HG02884 (cell line): ENCODE results near the gene COL6A2.
"Not testable (repeated sequence)": the region's sequence is repeated elsewhere in the genome, so short reads cannot be mapped to it uniquely, and the experiment has no call there.

Experiments
- ATAC-seq: cut with Tn5 transposase; IDR thresholded peaks from one replicate; pipeline ENCODE4 v1.9.1; 2021; ENCODE audit warnings: mild to moderate bottlenecking, moderate library complexity; ENCODE audit not compliant: unreplicated experiment

The COL6A2 gene

GRCh38 chr21:46139686-46140085 lies 41.8 kb downstream of the COL6A2 start:
- no peak for ATAC-seq

DNA sequence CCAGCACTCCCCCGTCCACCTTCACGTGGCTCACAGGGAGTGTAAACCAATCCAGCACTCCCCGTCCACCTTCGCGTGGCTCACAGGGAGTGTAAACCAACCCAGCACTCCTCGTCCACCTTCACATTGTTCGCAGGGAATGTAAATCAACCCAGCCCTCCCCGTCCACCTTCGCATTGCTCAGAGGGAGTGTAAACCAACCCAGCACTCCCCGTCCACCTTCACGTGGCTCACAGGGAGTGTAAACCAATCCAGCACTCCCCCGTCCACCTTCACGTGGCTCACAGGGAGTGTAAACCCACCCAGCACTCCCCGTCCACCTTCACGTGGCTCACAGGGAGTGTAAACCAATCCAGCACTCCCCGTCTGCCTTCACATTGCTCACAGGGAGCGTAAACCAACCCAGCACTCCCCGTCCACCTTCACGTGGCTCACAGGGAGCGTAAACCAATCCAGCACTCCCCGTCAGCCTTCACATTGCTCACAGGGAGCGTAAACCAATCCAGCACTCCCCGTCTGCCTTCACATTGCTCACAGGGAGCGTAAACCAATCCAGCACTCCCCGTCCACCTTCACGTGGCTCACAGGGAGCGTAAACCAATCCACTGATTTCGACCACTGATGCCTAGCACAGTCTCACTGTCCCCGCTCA lies 42.6 kb downstream of the COL6A2 start:
- not testable (repeated sequence) for ATAC-seq

GRCh38 chr21:46141767-46142581 lies 44.1 kb downstream of the COL6A2 start:
- no peak for ATAC-seq

- no peak for ATAC-seq
Observed at GRCh38 chr21:46142582-46143473, 44.9 kb downstream of the COL6A2 start.

DNA sequence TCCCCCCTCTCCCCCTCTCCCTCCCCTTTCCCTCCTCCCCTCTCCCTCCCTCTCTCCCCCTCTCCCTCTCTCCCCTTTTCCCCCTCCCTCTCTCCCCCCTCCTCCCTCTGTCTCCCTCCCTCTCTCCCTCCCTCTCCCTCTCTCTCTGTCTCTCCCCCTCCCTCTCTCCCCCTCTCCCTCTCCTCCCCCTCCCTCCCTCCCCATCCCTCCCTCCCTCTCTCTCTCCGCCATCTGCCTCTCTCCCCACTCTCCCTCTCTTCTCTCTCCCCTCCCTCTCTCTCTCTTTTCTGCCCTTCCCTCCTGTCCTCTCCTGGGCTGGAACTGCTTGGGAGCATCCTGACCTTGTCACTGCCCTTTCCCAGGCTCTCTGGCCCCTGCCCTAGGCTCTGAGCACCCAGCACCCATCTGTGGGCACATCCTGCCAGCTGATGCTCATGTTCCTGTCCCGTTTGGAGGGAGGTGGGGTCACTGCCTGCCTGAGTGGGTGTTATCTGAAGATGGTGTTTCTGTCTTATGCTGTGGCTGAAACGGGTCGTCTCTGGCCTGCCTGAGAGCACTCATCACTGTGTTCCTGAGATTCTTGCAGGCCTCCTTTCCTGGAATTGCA lies 46.7 kb downstream of the COL6A2 start:
- no peak for ATAC-seq

GRCh38 chr21:46145159-46145839 lies 47.4 kb downstream of the COL6A2 start:
- no peak for ATAC-seq

DNA sequence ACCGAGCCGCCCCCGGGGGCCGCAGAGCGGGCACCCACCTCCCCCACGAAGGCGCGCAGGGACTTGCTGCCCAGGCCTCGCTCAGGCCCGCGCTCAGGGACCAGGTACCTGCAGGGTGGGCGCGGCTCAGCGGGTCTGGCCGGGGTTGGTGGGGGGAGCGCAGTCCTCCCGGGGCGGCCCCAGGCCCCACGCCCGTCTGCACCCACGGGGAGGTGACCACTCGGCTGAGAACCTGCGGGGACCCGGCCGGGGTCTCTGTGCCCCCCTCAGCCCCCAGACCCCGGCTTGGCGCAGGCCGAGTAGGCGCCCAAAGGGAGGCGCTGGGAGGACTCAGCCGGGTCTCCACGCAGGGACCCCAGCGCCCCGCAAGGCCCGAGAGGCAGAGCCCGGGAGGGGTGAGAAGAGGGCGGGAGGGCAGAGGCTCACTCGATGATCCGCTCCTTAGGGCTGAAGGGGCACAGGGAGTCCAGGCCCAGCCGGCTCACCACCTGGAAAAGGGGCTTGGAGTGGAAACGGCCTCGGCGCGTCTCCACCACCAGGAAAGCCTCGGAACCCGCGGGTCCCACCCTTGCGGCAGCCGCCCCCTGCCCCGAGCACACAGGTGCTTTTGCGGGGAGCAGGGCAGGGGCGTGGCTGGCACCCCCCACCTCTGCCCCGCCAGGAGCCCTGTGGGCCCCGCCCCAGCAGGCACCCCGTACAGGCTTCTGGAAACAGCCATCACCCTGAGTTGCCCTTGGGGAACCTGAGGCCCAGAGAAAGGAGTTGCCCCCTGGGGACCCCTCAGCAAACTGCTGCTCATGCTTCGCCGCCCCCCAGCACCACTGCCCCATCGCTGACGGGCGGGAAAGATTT lies 48.2 kb downstream of the COL6A2 start:
- ATAC-seq = no peak

- no peak for ATAC-seq
Observed at GRCh38 chr21:46146856-46147255, 48.9 kb downstream of the COL6A2 start.

- not testable (repeated sequence) for ATAC-seq
Observed at GRCh38 chr21:46147429-46147828, 49.5 kb downstream of the COL6A2 start.

GRCh38 chr21:46148106-46148505 lies 50.2 kb downstream of the COL6A2 start:
- no peak for ATAC-seq

GRCh38 chr21:46149205-46149901 lies 51.4 kb downstream of the COL6A2 start:
- no peak for ATAC-seq

GRCh38 chr21:46150073-46150472 lies 52.2 kb downstream of the COL6A2 start:
- ATAC-seq = no peak

GRCh38 chr21:46150491-46151121 lies 52.7 kb downstream of the COL6A2 start:
- ATAC-seq = no peak

DNA sequence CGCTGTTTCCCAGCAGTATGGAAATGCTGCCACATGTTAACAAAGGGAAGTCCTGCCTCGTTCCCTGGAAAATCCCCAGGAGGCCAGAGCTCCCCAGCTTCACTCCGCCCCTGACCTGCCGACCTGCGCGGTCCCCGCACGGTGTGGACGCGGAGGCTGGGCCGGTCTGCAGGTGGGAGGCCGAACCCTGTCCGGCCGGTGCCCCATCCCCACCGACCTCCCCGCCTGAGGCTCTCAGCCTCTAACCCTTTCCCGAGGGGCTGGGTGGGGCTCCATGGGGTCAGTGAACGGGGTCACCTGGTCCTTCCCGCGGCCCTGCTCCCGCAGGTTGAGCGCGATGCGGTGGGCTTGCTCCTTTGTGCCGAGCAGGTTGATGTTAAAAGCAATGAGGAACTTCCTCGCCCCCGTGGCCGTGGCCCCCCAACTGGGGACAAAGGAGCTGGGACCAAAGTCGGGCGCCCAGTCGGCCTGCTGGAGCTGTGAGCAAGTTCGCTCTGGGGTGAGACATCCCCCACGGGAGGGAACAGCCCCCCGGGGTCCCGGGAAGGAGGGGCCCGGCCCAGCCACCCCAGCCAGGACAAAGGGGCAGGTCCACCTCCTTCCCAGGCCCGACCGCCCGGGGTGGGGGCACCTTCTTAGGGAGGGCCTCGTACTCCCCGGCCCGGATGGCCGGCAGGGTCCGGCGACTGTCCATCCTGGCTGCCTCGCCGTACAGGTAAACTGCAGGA lies 53.5 kb downstream of the COL6A2 start:
- no peak for ATAC-seq

DNA sequence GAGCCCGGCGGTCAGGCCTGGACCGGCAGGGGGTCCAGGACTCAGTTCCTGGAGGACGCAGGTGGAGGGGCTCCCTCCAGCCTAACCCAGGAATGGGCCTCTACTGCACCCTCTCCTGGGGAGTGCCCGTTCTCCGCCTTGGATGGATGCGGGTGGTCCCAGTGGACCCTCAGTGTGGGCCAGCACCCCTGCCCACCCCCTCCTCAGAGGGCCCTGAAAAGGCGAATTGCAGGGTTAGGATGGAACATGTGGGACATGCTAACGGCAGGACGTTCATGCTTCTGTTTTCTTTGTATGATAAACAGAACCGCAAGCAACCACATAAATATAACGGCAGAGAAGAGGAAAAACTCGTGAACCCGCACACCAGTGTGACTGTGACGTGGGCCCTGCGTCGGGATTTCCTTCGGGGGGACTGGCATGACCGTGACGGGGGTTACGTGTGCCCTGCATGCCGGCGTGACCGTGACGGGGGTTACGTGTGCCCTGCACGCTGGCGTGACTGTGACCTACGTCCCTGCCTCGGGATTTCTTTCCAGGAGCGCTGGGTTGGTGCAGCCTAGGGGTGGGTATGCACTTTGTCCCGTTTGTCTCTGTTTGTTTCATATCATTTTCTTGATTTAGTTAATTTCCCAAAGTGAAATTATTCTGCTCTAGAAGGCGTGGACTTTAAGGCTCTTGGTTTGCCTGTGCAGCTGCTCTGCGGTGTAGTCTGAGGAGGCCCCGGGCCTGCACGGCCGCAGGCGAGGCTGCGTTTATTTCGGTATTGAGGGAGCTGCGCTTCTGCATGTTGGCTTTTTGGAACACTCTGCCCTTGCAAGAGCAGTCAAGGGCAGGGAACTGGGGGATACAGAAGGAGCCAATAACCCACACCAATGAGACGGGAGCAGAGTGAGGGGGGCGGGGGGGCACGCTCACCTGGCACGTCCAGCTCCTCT lies 54.3 kb downstream of the COL6A2 start:
- no peak for ATAC-seq

DNA sequence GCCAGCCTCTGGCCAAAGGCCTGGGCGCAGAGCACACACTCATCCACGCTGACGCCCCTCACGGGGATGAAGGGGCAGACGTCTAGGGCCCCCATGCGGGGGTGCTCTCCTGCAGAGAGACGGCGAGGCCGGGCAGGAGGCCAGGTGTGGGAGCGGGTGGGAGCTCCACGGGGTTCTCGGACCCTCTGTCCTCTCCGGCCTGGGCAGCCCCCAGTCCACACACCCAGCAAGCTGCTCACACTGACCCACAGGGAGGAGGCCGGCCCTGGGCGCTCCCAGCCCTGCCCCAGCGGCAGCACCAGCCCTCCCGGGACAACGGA lies 55.0 kb downstream of the COL6A2 start:
- ATAC-seq = no peak
